SK-N-SH (cell line): ENCODE measurements around the gene PHKA2. TPM values are rescaled to one million over a fixed set of nuclear protein-coding genes. Genes with fewer than 3 reads are reported as not detected.
A peak's percentile ranks its signal among the peaks of the same experiment; 100 is the strongest.
"Not testable (repeated sequence)": the region's sequence is repeated elsewhere in the genome, so short reads cannot be mapped to it uniquely, and the experiment has no call there.

Experiments
- CTCF ChIA-PET: fragments of 300-600, 350-600 bp; formaldehyde crosslinking; extraction: SDS; loops from one replicate; lab custom pipeline; 2021; lab: Yijun Ruan, JAX
- POLR2A ChIA-PET: fragments of 350-600 bp; sonication (Branson Sonifier 250); formaldehyde crosslinking; extraction: SDS; loops from one replicate; lab custom pipeline; 2020; ENCODE audit warnings: antibody characterized with exemption, inconsistent platforms; lab: Yijun Ruan, JAX
- DNase-seq: peaks from one replicate; pipeline ENCODE4 v3.0.0; 2012
- H2AFZ ChIP-seq: fragments of 200-600 bp; sonication (generic); 2 replicates; pipeline ENCODE4 v1.8.1; 2016; ENCODE audit warnings: antibody characterized with exemption, mild to moderate bottlenecking, low read depth
- H3F3A ChIP-seq: fragments of 200-600 bp; sonication (generic); replicated peaks from 2 replicates; pipeline ENCODE3; 2016; ENCODE audit warnings: antibody characterized with exemption, mild to moderate bottlenecking; ENCODE audit not compliant: insufficient read depth
- H3K27ac ChIP-seq, 2 experiments: fragments of 200-500 bp in 1 of 2; fragments of 200-600 bp in 1 of 2; sonication (Bioruptor generic) in 1 of 2; sonication (generic), shearing (Covaris generic) in 1 of 2; 2 replicates each; pipeline versions ENCODE4 v1.5.1 to v1.6.1; 2014 to 2016; ENCODE audit warnings: low read depth in 2 of 2, inconsistent platforms in 1 of 2, low read length in 1 of 2, mild to moderate bottlenecking in 1 of 2, mixed read lengths in 1 of 2
- H3K27me3 ChIP-seq: fragments of 200-600 bp; sonication (generic), shearing (Covaris generic); 2 replicates; pipeline ENCODE4 v1.6.1; 2016; ENCODE audit warnings: mixed run types; ENCODE audit not compliant: insufficient read depth
- H3K36me3 ChIP-seq, 2 experiments: fragments of 200-500 bp in 1 of 2; fragments of 200-600 bp in 1 of 2; sonication (Bioruptor generic) in 1 of 2; sonication (generic) in 1 of 2; replicated peaks in 1 of 2; 2 replicates each; pipeline versions ENCODE3 to v1.5.1; 2014 to 2016; ENCODE audit warnings: low read length in 1 of 2, mild to moderate bottlenecking in 1 of 2; ENCODE audit not compliant: insufficient read depth in 2 of 2, control insufficient read depth in 1 of 2
- H3K4me1 ChIP-seq, 2 experiments: fragments of 200-500 bp in 1 of 2; fragments of 200-600 bp in 1 of 2; sonication (Bioruptor generic) in 1 of 2; sonication (generic), shearing (Covaris generic) in 1 of 2; 2 replicates each; pipeline versions ENCODE4 v1.5.1 to v1.6.1; 2014 to 2016; ENCODE audit warnings: low read depth in 1 of 2, low read length in 1 of 2, mixed run types in 1 of 2; ENCODE audit not compliant: insufficient read depth in 2 of 2, control insufficient read depth in 1 of 2
- H3K4me2 ChIP-seq: fragments of 200-600 bp; sonication (generic), shearing (Covaris generic); 2 replicates; pipeline ENCODE4 v1.6.1; 2017; ENCODE audit warnings: mixed run types
- H3K4me3 ChIP-seq, 2 experiments: fragments of 200-500 bp in 1 of 2; fragments of 200-600 bp in 1 of 2; sonication (Bioruptor generic) in 1 of 2; sonication (generic), shearing (Covaris generic) in 1 of 2; 2 replicates each; pipeline versions ENCODE4 v1.5.1 to v1.8.1; 2014 to 2016; ENCODE audit warnings: low read depth in 2 of 2, inconsistent platforms in 1 of 2, low read length in 1 of 2, mild to moderate bottlenecking in 1 of 2, mixed read lengths in 1 of 2, moderate library complexity in 1 of 2
- H3K79me2 ChIP-seq: fragments of 200-600 bp; sonication (generic); 2 replicates; pipeline ENCODE4 v1.8.1; 2017; ENCODE audit warnings: mild to moderate bottlenecking; ENCODE audit not compliant: insufficient read depth
- H3K9ac ChIP-seq: fragments of 200-600 bp; sonication (generic); 2 replicates; pipeline ENCODE4 v1.6.1; 2017; ENCODE audit warnings: mixed run types
- H3K9me2 ChIP-seq: fragments of 200-600 bp; sonication (generic); 2 replicates; pipeline ENCODE4 v1.6.1; 2017; ENCODE audit warnings: mixed run types
- H3K9me3 ChIP-seq: fragments of 200-600 bp; sonication (generic); 2 replicates; pipeline ENCODE4 v1.6.1; 2017; ENCODE audit warnings: mixed run types, mild to moderate bottlenecking, moderate library complexity
- H4K20me1 ChIP-seq: fragments of 200-600 bp; sonication (generic); 2 replicates; pipeline ENCODE4 v1.6.1; 2017; ENCODE audit warnings: mild to moderate bottlenecking, mixed run types; ENCODE audit not compliant: insufficient read depth
- CHD2 ChIP-seq: fragments of 150-350 bp; IDR thresholded peaks from 2 replicates; pipeline ENCODE4 v1.6.1; 2018; ENCODE audit warnings: low read length; ENCODE audit not compliant: partially characterized antibody
- CTCF ChIP-seq: fragments of 200-600 bp; sonication (generic); IDR thresholded peaks from 2 replicates; pipeline ENCODE4 v1.6.1; 2017; ENCODE audit warnings: antibody characterized with exemption, mild to moderate bottlenecking, moderate library complexity
- ELF1 ChIP-seq: IDR thresholded peaks from 2 replicates; pipeline ENCODE4 v1.4.0; 2012
- EP300 ChIP-seq, 2 experiments: IDR thresholded peaks; 2 replicates each; pipeline versions ENCODE4 v1.4.0 to v1.6.1; 2012; ENCODE audit warnings: borderline replicate concordance in 1 of 2, low read depth in 1 of 2, low read length in 1 of 2
- FOSL2 ChIP-seq: IDR thresholded peaks from 2 replicates; pipeline ENCODE4 v1.4.0; 2012; ENCODE audit warnings: low read depth, mild to moderate bottlenecking, moderate library complexity, borderline replicate concordance
- FOXJ3 ChIP-seq: sonication (generic); formaldehyde crosslinking; IDR thresholded peaks from 2 replicates; pipeline ENCODE4 v1.5.1; 2020; ENCODE audit warnings: mild to moderate bottlenecking, missing genetic modification reagents
- MAX ChIP-seq: IDR thresholded peaks from 2 replicates; pipeline ENCODE4 v1.4.0; 2012; ENCODE audit warnings: low read depth
- NRF1 ChIP-seq: IDR thresholded peaks from 2 replicates; pipeline ENCODE4 v1.6.1; 2012; ENCODE audit warnings: low read depth, mild to moderate bottlenecking, low read length
- POLR2AphosphoS5 ChIP-seq: IDR thresholded peaks from 2 replicates; pipeline ENCODE4 v1.6.1; 2012; ENCODE audit warnings: low read depth, low read length
- RAD21 ChIP-seq: IDR thresholded peaks from 2 replicates; pipeline ENCODE4 v1.6.1; 2012; ENCODE audit warnings: mild to moderate bottlenecking, low read length
- RCOR1 ChIP-seq: fragments of 150-350 bp; IDR thresholded peaks from 2 replicates; pipeline ENCODE4 v1.6.1; 2017; ENCODE audit warnings: antibody characterized with exemption, low read length
- RFX5 ChIP-seq: IDR thresholded peaks from 2 replicates; pipeline ENCODE4 v1.6.1; 2012; ENCODE audit warnings: mild to moderate bottlenecking, improper control_type of control experiment, low read length
- RXRA ChIP-seq: IDR thresholded peaks from 2 replicates; pipeline ENCODE4 v1.4.0; 2012; ENCODE audit warnings: low read depth, mild to moderate bottlenecking, borderline replicate concordance
- SIN3A ChIP-seq: IDR thresholded peaks from 2 replicates; pipeline ENCODE4 v1.6.1; 2012; ENCODE audit warnings: low read depth, mild to moderate bottlenecking, low read length, moderate library complexity, borderline replicate concordance
- SMC3 ChIP-seq: IDR thresholded peaks from 2 replicates; pipeline ENCODE4 v1.6.1; 2012; ENCODE audit warnings: low read depth, low read length, improper control_type of control experiment
- TAF1 ChIP-seq: IDR thresholded peaks from 2 replicates; pipeline ENCODE4 v1.6.1; 2012; ENCODE audit warnings: low read depth, mild to moderate bottlenecking, low read length, moderate library complexity, borderline replicate concordance
- TCF12 ChIP-seq: IDR thresholded peaks from 2 replicates; pipeline ENCODE4 v1.4.0; 2012
- USF1 ChIP-seq: IDR thresholded peaks from 2 replicates; pipeline ENCODE4 v1.4.0; 2012; ENCODE audit warnings: low read depth, borderline replicate concordance
- YY1 ChIP-seq: IDR thresholded peaks from 2 replicates; pipeline ENCODE4 v1.4.0; 2012; ENCODE audit warnings: low read depth, mild to moderate bottlenecking
- WGBS: methylation state at CpG from one replicate; pipeline ENCODE4 v1.1.6; 2017; ENCODE audit warnings: low lambda C conversion rate; 5-methylcytosine and 5-hydroxymethylcytosine counted together
- polyA plus RNA-seq, 3 experiments: library from polyadenylated mRNA; depleted of rRNA; stranded (reverse); fragments of >200 nt; gene quantifications; 2 replicates each; pipeline ENCODE4 v1.2.3, GENCODE V29; 2012

PHKA2 gene
- polyA plus RNA-seq, 1 of the 3 experiments (the other 2 are of a cell fraction) = 20.5 TPM

GRCh38 chrX:19019996-19020395, 36.1 kb upstream of the PHKA2 start:
- WGBS = 41% methylated on average over 2 of the region's 2 CpGs
- H3K4me1 ChIP-seq = no peaks in the 10 kb centered on the region
- no peaks in the 10 kb centered on the region for H3K36me3 ChIP-seq
- H3K9ac ChIP-seq = no peak overlapping the region
- no peaks in the 10 kb centered on the region for H3K27me3 ChIP-seq
- no peak overlapping the region for H2AFZ ChIP-seq
- CTCF ChIA-PET = interaction anchor here (3.9 kb wide), 1 partner anchor 19 kb away, joined by 30 read pairs; no protein-coding TSS in a partner anchor
- POLR2A ChIA-PET = no interaction called here
- H3K4me2 ChIP-seq = no peak overlapping the region
- H4K20me1 ChIP-seq = no peaks in the 10 kb centered on the region
- no peaks in the 10 kb centered on the region for H3K9me3 ChIP-seq
- H3K9me2 ChIP-seq = no peaks in the 10 kb centered on the region
- no peak overlapping the region for H3K27ac ChIP-seq
- no peaks in the 10 kb centered on the region for H3F3A ChIP-seq
- H3K4me3 ChIP-seq = no peak overlapping the region
- H3K79me2 ChIP-seq = no peaks in the 10 kb centered on the region
- no peak for TF ChIP-seq CHD2
- no peak for TF ChIP-seq RFX5
- TF ChIP-seq CTCF = no peak
- TF ChIP-seq RCOR1 = no peak
- TF ChIP-seq FOXJ3 (CRISPR knock-in tag) = no peak
- no peak for TF ChIP-seq MAX
- no peak for TF ChIP-seq ELF1
- TF ChIP-seq SIN3A = no peak
- no peak for TF ChIP-seq YY1
- TF ChIP-seq TCF12 = no peak
- TF ChIP-seq EP300 (IDR thresholded peaks at IDR 0.05; ENCODE audit: borderline replicate concordance in 1 of 2, low read depth in 1 of 2, low read length in 1 of 2) = no peak
- no peak for TF ChIP-seq TAF1
- no peak for TF ChIP-seq POLR2AphosphoS5
- TF ChIP-seq NRF1 = no peak
- TF ChIP-seq USF1 = no peak
- TF ChIP-seq FOSL2 = no peak
- TF ChIP-seq, all 33 proteins: peak for 0
- no peak for DNase-seq

- Histone ChIP-seq H3K79me2 (no peaks in the 10 kb centered on the region), H3K27ac (no peak overlapping the region), H3K9me2 (no peaks in the 10 kb centered on the region), H4K20me1 (no peaks in the 10 kb centered on the region), H3K36me3 (no peaks in the 10 kb centered on the region), H3K9me3 (no peaks in the 10 kb centered on the region), H3F3A (no peaks in the 10 kb centered on the region), H3K4me1 (no peaks in the 10 kb centered on the region), H3K9ac (no peak overlapping the region), H3K27me3 (no peaks in the 10 kb centered on the region), H2AFZ (no peak overlapping the region), H3K4me3 (no peak overlapping the region), H3K4me2 (no peak overlapping the region)
- peak; percentile 69 for TF ChIP-seq CTCF
- TF ChIP-seq POLR2AphosphoS5 = no peak
- no peak for TF ChIP-seq FOSL2
- peak; percentile 40; the same call in 1 of the 2 replicates for TF ChIP-seq SMC3
- no peak for TF ChIP-seq RXRA
- peak; percentile 78 for TF ChIP-seq RAD21
- ChIA-PET CTCF (interaction anchor here (0.7 to 6.3 kb wide), 26 partner anchors 11 to 630 kb away, joined by 3 to 52 read pairs (median 4); no protein-coding TSS in a partner anchor), POLR2A (no interaction called here)
- 17% methylated on average over 3 of the region's 3 CpGs for WGBS
- DNase-seq = peak; percentile 73
Observed at GRCh38 chrX:19017271-19017670, 33.4 kb upstream of the PHKA2 start.

- POLR2A ChIA-PET, H3K9ac ChIP-seq, H3K27me3 ChIP-seq, H3K27ac ChIP-seq, H3K36me3 ChIP-seq, H3K9me2 ChIP-seq, H3K9me3 ChIP-seq, H3F3A ChIP-seq, H3K4me2 ChIP-seq, H2AFZ ChIP-seq, H3K4me1 ChIP-seq, DNase-seq, H3K79me2 ChIP-seq, H4K20me1 ChIP-seq, H3K4me3 ChIP-seq: not testable (repeated sequence)
- CTCF ChIA-PET = interaction anchor here (0.8 to 6.3 kb wide), 22 partner anchors 12 to 626 kb away, joined by 3 to 52 read pairs (median 4); no protein-coding TSS in a partner anchor
- 53% methylated on average over 4 of the region's 8 CpGs for WGBS
Observed at GRCh38 chrX:19016614-19017013, 32.7 kb upstream of the PHKA2 start.
